GM18505 (cell line): ENCODE measurements around the gene TRIM50.
"Not testable (repeated sequence)": the region's sequence is repeated elsewhere in the genome, so short reads cannot be mapped to it uniquely, and the experiment has no call there.

Experiments
- ATAC-seq: cut with Tn5 transposase; IDR thresholded peaks from one replicate; pipeline ENCODE4 v1.9.1; 2021; ENCODE audit not compliant: unreplicated experiment
- POLR2A ChIP-seq: IDR thresholded peaks from 4 replicates; pipeline ENCODE4 v1.6.1; 2011; ENCODE audit warnings: borderline replicate concordance; ENCODE audit not compliant: insufficient read depth, insufficient read length; ENCODE audit errors: extremely low read depth

The TRIM50 gene

DNA sequence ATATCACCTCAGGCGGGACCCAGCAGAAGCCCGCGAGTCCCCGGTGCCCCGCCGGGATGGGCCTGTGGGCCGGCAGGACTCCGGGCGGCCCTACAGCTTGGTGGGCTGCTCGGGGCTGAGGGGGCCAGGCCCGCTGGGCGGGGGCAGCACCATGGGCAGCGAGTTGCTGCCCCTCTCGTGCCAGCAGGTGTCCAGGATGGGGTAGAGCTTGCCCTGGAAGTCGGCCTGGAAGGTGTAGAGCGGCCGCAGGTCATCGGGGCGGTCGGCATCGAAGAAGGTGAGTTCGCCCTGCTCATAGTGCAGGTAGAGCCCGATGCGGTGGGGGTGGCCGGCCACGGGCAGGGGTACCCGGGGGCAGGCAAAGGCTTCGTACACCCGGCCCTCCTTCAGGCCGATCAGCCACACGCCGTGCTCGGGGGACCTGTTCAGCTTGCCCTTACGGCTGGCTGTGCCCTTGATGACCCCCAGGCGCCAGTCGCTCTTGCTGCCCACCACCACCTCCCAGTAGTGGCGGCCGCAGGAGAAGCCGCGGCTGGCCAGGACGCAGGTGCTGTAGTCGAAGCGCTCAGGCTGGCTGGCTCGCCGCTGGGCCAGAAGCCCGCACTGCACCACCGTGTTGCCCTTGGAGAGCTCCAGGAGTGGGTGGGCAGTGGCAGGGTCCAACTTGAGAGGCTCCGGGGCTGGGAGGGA lies 14.9 kb downstream of the TRIM50 start:
- TF ChIP-seq POLR2A: no peak
- no peak for ATAC-seq

DNA sequence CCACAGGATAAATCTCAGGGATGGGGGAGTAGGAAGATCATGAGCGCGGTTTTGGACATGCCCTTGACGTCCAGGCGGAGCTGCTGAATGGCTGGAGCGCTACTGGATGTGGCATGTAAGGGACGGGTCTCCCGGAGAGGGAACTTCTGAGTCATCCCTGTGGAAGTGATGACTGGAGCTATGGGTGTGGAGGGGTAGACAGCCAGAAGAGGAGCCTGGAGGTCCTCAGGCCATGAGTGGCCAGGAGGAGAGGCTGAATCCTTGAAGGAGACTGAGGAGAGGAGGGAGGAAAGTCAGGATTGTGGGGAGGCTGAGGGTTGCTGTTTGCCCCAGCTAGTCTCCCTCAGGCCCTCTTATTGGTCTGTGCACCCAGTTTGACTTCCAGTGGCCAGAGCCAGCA lies 16.5 kb downstream of the TRIM50 start:
- not testable (repeated sequence) for ATAC-seq

- ATAC-seq: peak; percentile 85
- TF ChIP-seq POLR2A: peak; percentile 91
Observed at GRCh38 chr7:73308665-73309214, 19.1 kb downstream of the TRIM50 start, which contains the start of gene NSUN5. Gene NSUN5 (minus strand): TSS chr7:73308826. CDS start chr7:73308790, 36 bp downstream.

DNA sequence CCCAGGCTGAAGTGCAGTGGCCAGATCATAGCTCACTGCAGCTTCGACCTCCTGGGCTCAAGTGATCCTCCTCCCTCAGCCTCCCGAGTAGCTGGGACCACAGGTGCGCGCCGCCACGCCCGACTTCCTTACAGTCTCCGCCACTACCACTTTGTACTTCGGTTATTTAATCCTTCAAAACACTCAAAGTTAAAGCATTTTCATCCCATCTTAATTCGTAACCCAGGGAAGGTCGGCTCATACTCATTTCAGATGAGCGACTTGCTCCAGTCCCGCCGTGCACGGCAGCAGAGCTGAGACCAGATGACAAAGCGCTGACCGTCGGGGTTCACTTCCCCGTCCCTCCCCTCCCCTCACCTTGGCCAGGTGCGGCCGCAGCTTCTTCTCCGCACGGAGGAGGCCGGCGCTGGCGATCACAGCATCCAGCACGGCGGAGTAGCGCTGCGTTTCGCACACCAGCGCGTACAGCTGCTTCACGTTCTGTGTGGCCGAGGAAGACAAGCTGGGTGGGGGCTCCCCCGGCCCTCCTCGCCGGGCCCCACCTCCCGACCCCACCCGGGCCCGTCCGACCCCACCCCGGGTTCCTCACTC lies 19.7 kb downstream of the TRIM50 start:
- ATAC-seq: peak; percentile 35
- no peak for TF ChIP-seq POLR2A

GRCh38 chr7:73307436-73307835 lies 20.4 kb downstream of the TRIM50 start:
- no peak for TF ChIP-seq POLR2A
- no peak for ATAC-seq

GRCh38 chr7:73304612-73305387 lies 23.1 kb downstream of the TRIM50 start:
- not testable (repeated sequence) for ATAC-seq

- ATAC-seq: no peak
- TF ChIP-seq POLR2A: no peak
Observed at GRCh38 chr7:73304071-73304470, 23.8 kb downstream of the TRIM50 start.

DNA sequence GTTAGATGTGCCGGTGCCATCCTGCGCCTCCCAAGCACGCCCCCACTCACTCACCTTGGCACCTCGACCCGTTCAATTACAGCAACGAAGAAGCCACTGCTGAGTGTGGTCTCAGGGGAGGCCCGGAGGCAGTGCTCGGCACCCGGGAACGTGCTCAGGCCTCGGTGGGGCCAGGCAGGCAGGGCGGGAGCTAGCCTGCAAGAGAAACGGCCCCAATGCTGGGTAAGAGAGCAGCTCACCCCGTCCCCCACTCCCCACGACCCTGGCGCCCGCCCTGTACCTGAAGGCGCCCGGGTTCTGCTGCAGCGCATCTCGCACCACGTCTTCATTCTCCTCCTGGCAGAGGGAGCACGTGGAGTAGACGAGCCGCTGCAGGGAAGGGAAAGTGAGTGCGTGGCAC lies 24.3 kb downstream of the TRIM50 start:
- ATAC-seq: no peak
- TF ChIP-seq POLR2A: no peak

- not testable (repeated sequence) for ATAC-seq
Observed at GRCh38 chr7:73302846-73303245, 25.0 kb downstream of the TRIM50 start.

- ATAC-seq: not testable (repeated sequence)
Observed at GRCh38 chr7:73301108-73301507, 26.8 kb downstream of the TRIM50 start.

GRCh38 chr7:73299812-73300211 lies 28.1 kb downstream of the TRIM50 start:
- ATAC-seq: not testable (repeated sequence)

DNA sequence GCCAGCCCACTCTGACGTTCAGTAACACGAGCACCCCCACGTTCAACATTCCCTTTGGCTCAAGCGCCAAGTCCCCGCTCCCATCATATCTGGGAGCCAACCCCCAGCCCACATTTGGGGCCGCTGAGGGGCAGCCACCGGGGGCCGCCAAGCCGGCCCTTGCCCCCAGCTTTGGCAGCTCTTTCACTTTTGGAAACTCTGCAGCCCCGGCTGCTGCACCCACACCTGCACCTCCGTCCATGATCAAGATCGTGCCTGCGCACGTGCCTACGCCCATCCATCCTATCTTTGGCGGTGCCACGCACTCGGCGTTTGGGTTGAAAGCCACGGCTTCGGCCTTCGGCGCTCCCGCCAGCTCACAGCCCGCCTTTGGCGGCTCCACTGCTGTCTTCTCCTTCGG lies 30.2 kb downstream of the TRIM50 start:
- not testable (repeated sequence) for ATAC-seq

GRCh38 chr7:73297235-73297634 lies 30.6 kb downstream of the TRIM50 start:
- ATAC-seq: not testable (repeated sequence)

- not testable (repeated sequence) for ATAC-seq
Observed at GRCh38 chr7:73277210-73277609, 50.7 kb downstream of the TRIM50 start.

DNA sequence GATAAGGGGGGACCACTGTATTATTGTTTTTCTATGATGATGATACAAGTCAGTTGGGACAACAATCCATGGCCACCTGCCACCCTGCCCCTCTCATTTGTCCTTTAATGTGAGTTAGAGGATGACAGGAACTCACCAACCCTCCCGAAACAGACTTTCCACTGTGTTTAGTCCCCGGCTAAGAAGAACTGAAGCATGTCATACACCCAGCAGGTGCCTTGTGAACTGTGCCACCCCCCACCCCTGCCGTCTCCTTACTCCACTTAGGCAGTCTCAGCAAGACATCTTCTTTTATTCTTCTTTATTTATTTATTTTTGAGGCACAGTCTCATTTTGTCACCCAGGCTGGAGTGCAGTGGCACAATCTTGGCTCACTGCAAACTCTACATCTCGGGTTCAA lies 60.1 kb downstream of the TRIM50 start:
- not testable (repeated sequence) for ATAC-seq

GRCh38 chr7:73266719-73267368 lies 61.0 kb downstream of the TRIM50 start:
- ATAC-seq: peak; percentile 67
